Activated CD4-positive, alpha-beta T cell treated with anti-CD3 and anti-CD28 coated beads, Interleukin-2, amount 10 ng/mL, durations not matched to agents 24 days and 14 days (primary cell): ENCODE results near the gene MAL. TPM values are rescaled to one million over a fixed set of nuclear protein-coding genes. Genes with fewer than 3 reads are reported as not detected.
A peak's percentile ranks its signal among the peaks of the same experiment; 100 is the strongest.

Experiments used
- DNase-seq: peaks from one replicate; pipeline ENCODE4 v3.0.0; 2022
- H3K27ac Mint-ChIP-seq: one replicate; pipeline ENCODE4 v1.8.0; 2022; ENCODE audit warnings: mild to moderate bottlenecking, mixed read lengths
- H3K27me3 Mint-ChIP-seq: one replicate; pipeline ENCODE4 v1.8.0; 2022; ENCODE audit warnings: mixed read lengths
- H3K36me3 Mint-ChIP-seq: one replicate; pipeline ENCODE4 v1.8.0; 2022; ENCODE audit warnings: low read depth, mild to moderate bottlenecking, mixed read lengths
- H3K4me1 Mint-ChIP-seq: one replicate; pipeline ENCODE4 v1.8.0; 2021; ENCODE audit warnings: mixed read lengths
- H3K4me3 Mint-ChIP-seq: one replicate; pipeline ENCODE4 v1.8.0; 2022; ENCODE audit warnings: mild to moderate bottlenecking, moderate library complexity, mixed read lengths
- H3K9me3 Mint-ChIP-seq: one replicate; pipeline ENCODE4 v1.8.0; 2021; ENCODE audit warnings: mixed read lengths
- intact Hi-C: fragments of 100-400 bp; cut with micrococcal nuclease; formaldehyde crosslinking; loops from one replicate; pipeline ENCODE4 v1.15.1; 2023
- total RNA-seq: library from RNA; stranded (reverse); gene quantifications from 2 replicates; pipeline ENCODE4 v1.2.3, GENCODE V29; 2022

The MAL gene
- total RNA-seq, 1 donor from 2014 or later, result 167 TPM

- Mint-ChIP-seq H3K4me3 (peak overlapping the region; percentile 98), H3K27me3 (no peaks in the 10 kb centered on the region), H3K4me1 (peaks cover 75% of the 10 kb centered on the region), H3K27ac (peak overlapping the region; percentile 99), H3K36me3 (peaks cover 43% of the 10 kb centered on the region), H3K9me3 (no peaks in the 10 kb centered on the region)
- intact Hi-C loops, result loop anchor here (1.0 kb wide), 2 partner anchors 13 to 48 kb away; no protein-coding TSS in a partner anchor
- DNase-seq, result peak; percentile 80
Observed at GRCh38 chr2:95026471-95027368, 1.2 kb downstream of the MAL start.

- DNase-seq, result peak; percentile 64
- Mint-ChIP-seq H3K27me3 (no peaks in the 10 kb centered on the region), H3K36me3 (peaks cover 43% of the 10 kb centered on the region), H3K9me3 (no peaks in the 10 kb centered on the region), H3K4me3 (peak overlapping the region; percentile 98), H3K27ac (peak overlapping the region; percentile 99), H3K4me1 (peaks cover 70% of the 10 kb centered on the region)
- intact Hi-C loops, result no loop called here
Observed at GRCh38 chr2:95027369-95027720, 1.8 kb downstream of the MAL start.

GRCh38 chr2:95029898-95030341, 4.4 kb downstream of the MAL start:
- peaks cover 54% of the 10 kb centered on the region for H3K36me3 Mint-ChIP-seq
- peak overlapping the region; percentile 55 for H3K4me3 Mint-ChIP-seq
- intact Hi-C loops, result no loop called here
- H3K27ac Mint-ChIP-seq, result no peak overlapping the region
- no peaks in the 10 kb centered on the region for H3K27me3 Mint-ChIP-seq
- no peaks in the 10 kb centered on the region for H3K9me3 Mint-ChIP-seq
- no peak for DNase-seq
- H3K4me1 Mint-ChIP-seq, result peaks cover 50% of the 10 kb centered on the region

- intact Hi-C loops, result no loop called here
- peaks cover 58% of the 10 kb centered on the region for H3K36me3 Mint-ChIP-seq
- peak overlapping the region; percentile 55 for H3K4me3 Mint-ChIP-seq
- no peaks in the 10 kb centered on the region for H3K9me3 Mint-ChIP-seq
- peak overlapping the region; percentile 56 for H3K27ac Mint-ChIP-seq
- DNase-seq, result no peak
- no peaks in the 10 kb centered on the region for H3K27me3 Mint-ChIP-seq
- H3K4me1 Mint-ChIP-seq, result peaks cover 54% of the 10 kb centered on the region
Observed at GRCh38 chr2:95030496-95030895, 5.0 kb downstream of the MAL start.

- Mint-ChIP-seq H3K9me3 (no peaks in the 10 kb centered on the region), H3K4me3 (no peak overlapping the region), H3K27me3 (no peaks in the 10 kb centered on the region), H3K4me1 (peaks cover 50% of the 10 kb centered on the region), H3K27ac (peak overlapping the region; percentile 39), H3K36me3 (peaks cover 55% of the 10 kb centered on the region)
- no peak for DNase-seq
- intact Hi-C loops, result no loop called here
Observed at GRCh38 chr2:95031076-95031725, 5.7 kb downstream of the MAL start.

- no peak for DNase-seq
- intact Hi-C loops, result no loop called here
- Mint-ChIP-seq H3K27ac (peak overlapping the region; percentile 39), H3K9me3 (peaks cover 4% of the 10 kb centered on the region), H3K27me3 (no peaks in the 10 kb centered on the region), H3K4me3 (no peak overlapping the region), H3K4me1 (peaks cover 52% of the 10 kb centered on the region), H3K36me3 (peaks cover 56% of the 10 kb centered on the region)
Observed at GRCh38 chr2:95031726-95032116, 6.2 kb downstream of the MAL start.

GRCh38 chr2:95032341-95032740, 6.8 kb downstream of the MAL start:
- peaks cover 10% of the 10 kb centered on the region for H3K9me3 Mint-ChIP-seq
- intact Hi-C loops, result no loop called here
- H3K27me3 Mint-ChIP-seq, result no peaks in the 10 kb centered on the region
- no peak overlapping the region for H3K4me3 Mint-ChIP-seq
- DNase-seq, result no peak
- H3K36me3 Mint-ChIP-seq, result peaks cover 58% of the 10 kb centered on the region
- H3K4me1 Mint-ChIP-seq, result peaks cover 55% of the 10 kb centered on the region
- H3K27ac Mint-ChIP-seq, result no peak overlapping the region

- Mint-ChIP-seq H3K4me3 (no peak overlapping the region), H3K4me1 (peaks cover 57% of the 10 kb centered on the region), H3K27me3 (no peaks in the 10 kb centered on the region), H3K27ac (no peak overlapping the region), H3K36me3 (peaks cover 60% of the 10 kb centered on the region), H3K9me3 (peaks cover 17% of the 10 kb centered on the region)
- no peak for DNase-seq
- intact Hi-C loops, result no loop called here
Observed at GRCh38 chr2:95032868-95033603, 7.5 kb downstream of the MAL start.

- intact Hi-C loops, result no loop called here
- H3K27ac Mint-ChIP-seq, result no peak overlapping the region
- H3K9me3 Mint-ChIP-seq, result peaks cover 26% of the 10 kb centered on the region
- H3K27me3 Mint-ChIP-seq, result no peaks in the 10 kb centered on the region
- H3K36me3 Mint-ChIP-seq, result peaks cover 66% of the 10 kb centered on the region
- DNase-seq, result no peak
- H3K4me3 Mint-ChIP-seq, result no peak overlapping the region
- H3K4me1 Mint-ChIP-seq, result peaks cover 60% of the 10 kb centered on the region
Observed at GRCh38 chr2:95034221-95034620, 8.7 kb downstream of the MAL start.

GRCh38 chr2:95034818-95035217, 9.3 kb downstream of the MAL start:
- peaks cover 58% of the 10 kb centered on the region for H3K4me1 Mint-ChIP-seq

GRCh38 chr2:95036596-95037383, 11.3 kb downstream of the MAL start:
- peaks cover 26% of the 10 kb centered on the region for H3K9me3 Mint-ChIP-seq
- intact Hi-C loops, result no loop called here
- H3K4me3 Mint-ChIP-seq, result peak overlapping the region; percentile 9
- DNase-seq, result no peak
- peak overlapping the region; percentile 88 for H3K27ac Mint-ChIP-seq
- peaks cover 64% of the 10 kb centered on the region for H3K36me3 Mint-ChIP-seq
- H3K27me3 Mint-ChIP-seq, result no peaks in the 10 kb centered on the region
- peaks cover 57% of the 10 kb centered on the region for H3K4me1 Mint-ChIP-seq

More at GRCh38 chr2:95034818-95035217, 9.3 kb downstream of the MAL start:
- DNase-seq, result no peak
- Mint-ChIP-seq H3K27ac (peak overlapping the region; percentile 6), H3K36me3 (peaks cover 64% of the 10 kb centered on the region), H3K27me3 (no peaks in the 10 kb centered on the region), H3K4me3 (no peak overlapping the region), H3K9me3 (peaks cover 26% of the 10 kb centered on the region)
- intact Hi-C loops, result no loop called here

- intact Hi-C loops, result no loop called here
- H3K27ac Mint-ChIP-seq, result peak overlapping the region; percentile 88
- H3K36me3 Mint-ChIP-seq, result peaks cover 66% of the 10 kb centered on the region
- peaks cover 26% of the 10 kb centered on the region for H3K9me3 Mint-ChIP-seq
- peak overlapping the region; percentile 9 for H3K4me3 Mint-ChIP-seq
- H3K27me3 Mint-ChIP-seq, result no peaks in the 10 kb centered on the region
- no peak for DNase-seq
- peaks cover 59% of the 10 kb centered on the region for H3K4me1 Mint-ChIP-seq
Observed at GRCh38 chr2:95037384-95037839, 11.9 kb downstream of the MAL start.
